Chondrocyte (in vitro differentiated cells): Measurements from ENCODE around the gene ABHD12B. TPM values are rescaled to one million over a fixed set of nuclear protein-coding genes. Genes with fewer than 3 reads are reported as not detected.
"Not testable (repeated sequence)": the region's sequence is repeated elsewhere in the genome, so short reads cannot be mapped to it uniquely, and the experiment has no call there.

ENCODE experiments used
- DNase-seq: peaks from one replicate; pipeline ENCODE4 v3.0.0; 2021; ENCODE audit warnings: mixed read lengths, low spot score
- H3K27ac Mint-ChIP-seq: one replicate; pipeline ENCODE4 v1.8.0; 2021; ENCODE audit warnings: mild to moderate bottlenecking, moderate library complexity, mixed read lengths; ENCODE audit not compliant: unreplicated experiment
- H3K27me3 Mint-ChIP-seq: 2 replicates; pipeline ENCODE4 v1.8.0; 2021; ENCODE audit warnings: low read depth, mixed read lengths
- H3K36me3 Mint-ChIP-seq: 2 replicates; pipeline ENCODE4 v1.8.0; 2021; ENCODE audit warnings: low read depth, mixed read lengths
- H3K4me1 Mint-ChIP-seq: 2 replicates; pipeline ENCODE4 v1.8.0; 2021; ENCODE audit warnings: low read depth, mild to moderate bottlenecking, mixed read lengths
- H3K4me3 Mint-ChIP-seq: one replicate; pipeline ENCODE4 v1.8.0; 2021; ENCODE audit warnings: mild to moderate bottlenecking, moderate library complexity, mixed read lengths; ENCODE audit not compliant: unreplicated experiment
- H3K9me3 Mint-ChIP-seq: 2 replicates; pipeline ENCODE4 v1.8.0; 2021; ENCODE audit warnings: low read depth, mixed read lengths
- total RNA-seq: library from RNA; stranded (reverse); gene quantifications from 3 replicates; pipeline ENCODE4 v1.2.1, GENCODE V29; 2021
- TF ChIP-seq, protein P1 (sequence below): fragments of 200-600 bp; sonication (generic); IDR thresholded peaks from 2 replicates; pipeline ENCODE4 v1.5.0; 2021; ENCODE audit warnings: antibody characterized with exemption, mild to moderate bottlenecking, moderate library complexity

The ABHD12B gene
- total RNA-seq, 1 donor from 2014 or later, result not detected

DNA sequence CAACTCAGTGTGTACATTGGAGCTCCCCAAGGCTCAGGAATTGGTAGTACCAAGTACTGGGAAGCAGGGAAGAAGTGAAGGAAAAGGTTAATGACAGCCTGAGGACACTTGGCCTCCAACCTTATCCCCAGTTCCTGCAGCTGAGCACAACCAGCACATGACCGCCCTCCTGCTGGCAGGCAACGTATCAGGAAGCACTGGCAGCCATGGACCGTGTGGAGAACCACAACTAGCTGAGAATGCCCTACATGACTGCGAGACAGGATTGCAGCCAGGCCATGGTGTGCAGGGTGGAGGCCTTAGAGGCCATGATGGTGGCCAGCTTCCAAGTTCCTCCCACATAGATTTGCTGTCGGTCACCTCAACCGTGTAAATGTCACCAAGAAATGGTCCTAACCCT lies 45.6 kb downstream of the ABHD12B start:
- H3K27ac Mint-ChIP-seq, result no peak overlapping the region
- TF ChIP-seq, protein P1, sequence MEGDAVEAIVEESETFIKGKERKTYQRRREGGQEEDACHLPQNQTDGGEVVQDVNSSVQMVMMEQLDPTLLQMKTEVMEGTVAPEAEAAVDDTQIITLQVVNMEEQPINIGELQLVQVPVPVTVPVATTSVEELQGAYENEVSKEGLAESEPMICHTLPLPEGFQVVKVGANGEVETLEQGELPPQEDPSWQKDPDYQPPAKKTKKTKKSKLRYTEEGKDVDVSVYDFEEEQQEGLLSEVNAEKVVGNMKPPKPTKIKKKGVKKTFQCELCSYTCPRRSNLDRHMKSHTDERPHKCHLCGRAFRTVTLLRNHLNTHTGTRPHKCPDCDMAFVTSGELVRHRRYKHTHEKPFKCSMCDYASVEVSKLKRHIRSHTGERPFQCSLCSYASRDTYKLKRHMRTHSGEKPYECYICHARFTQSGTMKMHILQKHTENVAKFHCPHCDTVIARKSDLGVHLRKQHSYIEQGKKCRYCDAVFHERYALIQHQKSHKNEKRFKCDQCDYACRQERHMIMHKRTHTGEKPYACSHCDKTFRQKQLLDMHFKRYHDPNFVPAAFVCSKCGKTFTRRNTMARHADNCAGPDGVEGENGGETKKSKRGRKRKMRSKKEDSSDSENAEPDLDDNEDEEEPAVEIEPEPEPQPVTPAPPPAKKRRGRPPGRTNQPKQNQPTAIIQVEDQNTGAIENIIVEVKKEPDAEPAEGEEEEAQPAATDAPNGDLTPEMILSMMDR, result no peak
- H3K36me3 Mint-ChIP-seq, result peaks cover 44% of the 10 kb centered on the region

GRCh38 chr14:50919524-50919923 lies 47.7 kb downstream of the ABHD12B start:
- not testable (repeated sequence) for DNase-seq

More for the DNA sequence above, 45.6 kb downstream of the ABHD12B start:
- no peak for DNase-seq
- Mint-ChIP-seq H3K4me3 (no peak overlapping the region), H3K9me3 (no peaks in the 10 kb centered on the region), H3K27me3 (no peaks in the 10 kb centered on the region), H3K4me1 (peaks cover 20% of the 10 kb centered on the region)

DNA sequence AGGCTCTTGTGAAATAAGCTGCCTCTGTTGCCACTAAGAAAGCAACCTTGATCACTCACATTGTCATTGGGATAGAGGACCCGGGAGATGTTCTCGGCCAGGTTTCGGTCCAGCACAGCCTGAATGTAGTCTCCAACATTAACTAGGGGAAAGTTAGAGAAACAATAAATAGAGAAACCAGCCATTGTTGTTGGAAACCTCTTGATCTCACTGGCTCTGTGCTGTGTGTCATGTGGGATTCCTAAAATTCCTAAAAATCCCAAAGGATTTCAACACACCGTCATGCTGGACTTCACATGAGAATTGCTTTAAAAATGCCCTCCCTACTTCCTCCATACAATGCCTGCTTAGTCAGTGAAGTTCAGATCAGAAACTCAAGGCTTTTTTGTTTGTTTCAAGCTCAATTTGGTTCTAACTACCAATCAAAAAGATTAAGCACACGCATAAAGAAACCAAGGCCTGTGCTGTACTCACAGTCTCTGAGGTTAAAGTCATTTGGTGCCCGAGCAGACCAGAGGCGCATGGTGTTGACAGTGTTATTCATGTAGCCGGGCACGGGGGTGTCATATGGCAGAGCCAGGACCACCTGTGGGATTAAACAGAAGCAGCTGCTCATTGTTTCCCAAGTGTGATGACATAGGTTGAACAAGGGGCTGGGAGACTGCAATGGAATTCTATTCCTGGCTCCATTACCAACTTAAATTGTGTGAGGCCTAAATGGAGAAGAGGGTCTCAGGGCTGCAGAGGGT lies 48.8 kb downstream of the ABHD12B start:
- Mint-ChIP-seq H3K4me1 (peaks cover 20% of the 10 kb centered on the region), H3K27me3 (no peaks in the 10 kb centered on the region), H3K9me3 (no peaks in the 10 kb centered on the region), H3K36me3 (peaks cover 44% of the 10 kb centered on the region), H3K27ac (peak overlapping the region; percentile 93), H3K4me3 (no peak overlapping the region)
- no peak for DNase-seq
- TF ChIP-seq, protein P1, result no peak

More at GRCh38 chr14:50919524-50919923, 47.7 kb downstream of the ABHD12B start:
- Mint-ChIP-seq H3K4me1 (peaks cover 20% of the 10 kb centered on the region), H3K36me3 (peaks cover 48% of the 10 kb centered on the region)
- H3K27ac Mint-ChIP-seq, H3K9me3 Mint-ChIP-seq, H3K4me3 Mint-ChIP-seq, H3K27me3 Mint-ChIP-seq: not testable (repeated sequence)

DNA sequence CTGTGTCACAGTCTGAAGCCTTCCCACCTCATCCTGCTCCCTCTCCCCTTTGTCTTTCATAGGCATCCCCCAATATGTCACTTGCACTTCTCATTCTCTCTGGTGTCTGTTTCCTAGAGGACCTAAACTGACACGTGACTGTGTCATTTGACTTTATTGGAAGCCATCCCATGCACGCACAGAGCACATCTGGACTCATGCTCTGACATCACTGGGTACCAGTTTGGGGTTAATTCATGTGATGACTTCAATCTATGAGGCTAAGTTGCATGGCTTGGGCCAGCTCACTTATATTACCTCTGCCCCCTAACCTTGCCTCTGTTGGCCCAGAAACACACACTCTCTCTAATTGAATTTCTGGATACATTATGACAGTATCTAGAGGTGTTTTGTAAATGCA lies 51.0 kb downstream of the ABHD12B start:
- Mint-ChIP-seq H3K27ac (no peak overlapping the region), H3K9me3 (no peaks in the 10 kb centered on the region), H3K4me1 (peaks cover 20% of the 10 kb centered on the region), H3K4me3 (no peak overlapping the region), H3K36me3 (peaks cover 35% of the 10 kb centered on the region), H3K27me3 (no peaks in the 10 kb centered on the region)
- no peak for DNase-seq
- TF ChIP-seq, protein P1, result no peak

GRCh38 chr14:50924236-50924635 lies 52.4 kb downstream of the ABHD12B start:
- no peak overlapping the region for H3K27ac Mint-ChIP-seq
- no peaks in the 10 kb centered on the region for H3K9me3 Mint-ChIP-seq
- H3K4me1 Mint-ChIP-seq, result peaks cover 20% of the 10 kb centered on the region
- no peaks in the 10 kb centered on the region for H3K27me3 Mint-ChIP-seq
- DNase-seq, result no peak
- H3K36me3 Mint-ChIP-seq, result peaks cover 36% of the 10 kb centered on the region
- H3K4me3 Mint-ChIP-seq, result no peak overlapping the region
- TF ChIP-seq, protein P1, result no peak

DNA sequence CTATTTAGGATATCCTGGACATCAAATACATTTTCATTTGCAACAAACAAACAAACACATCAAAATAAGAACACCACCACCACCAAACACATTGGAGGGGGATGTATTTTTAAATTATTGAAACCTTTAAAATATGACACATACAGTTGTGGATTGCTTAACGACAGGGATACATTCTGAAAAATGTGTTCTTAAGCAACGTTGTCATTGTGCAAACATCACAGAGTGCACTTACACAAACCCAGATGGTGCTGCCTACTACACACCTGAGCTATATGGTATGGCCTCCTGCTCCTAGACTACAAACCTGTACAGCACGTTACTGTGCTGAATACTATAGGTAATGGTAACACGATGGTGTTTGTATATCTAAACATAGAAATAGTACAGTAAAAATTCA lies 53.0 kb downstream of the ABHD12B start:
- no peak for DNase-seq
- peaks cover 37% of the 10 kb centered on the region for H3K36me3 Mint-ChIP-seq
- no peak overlapping the region for H3K27ac Mint-ChIP-seq
- no peaks in the 10 kb centered on the region for H3K27me3 Mint-ChIP-seq
- TF ChIP-seq, protein P1, result no peak
- H3K4me3 Mint-ChIP-seq, result no peak overlapping the region
- H3K9me3 Mint-ChIP-seq, result no peaks in the 10 kb centered on the region
- peaks cover 20% of the 10 kb centered on the region for H3K4me1 Mint-ChIP-seq
